ENCODE results near the gene IGIP. TPM values are rescaled to one million over a fixed set of nuclear protein-coding genes. Genes with fewer than 3 reads are reported as not detected.

IGIP gene
- total RNA-seq, 4 donors from 2014 or later: 2.9 to 12.4 (median 6.5) TPM

DNA sequence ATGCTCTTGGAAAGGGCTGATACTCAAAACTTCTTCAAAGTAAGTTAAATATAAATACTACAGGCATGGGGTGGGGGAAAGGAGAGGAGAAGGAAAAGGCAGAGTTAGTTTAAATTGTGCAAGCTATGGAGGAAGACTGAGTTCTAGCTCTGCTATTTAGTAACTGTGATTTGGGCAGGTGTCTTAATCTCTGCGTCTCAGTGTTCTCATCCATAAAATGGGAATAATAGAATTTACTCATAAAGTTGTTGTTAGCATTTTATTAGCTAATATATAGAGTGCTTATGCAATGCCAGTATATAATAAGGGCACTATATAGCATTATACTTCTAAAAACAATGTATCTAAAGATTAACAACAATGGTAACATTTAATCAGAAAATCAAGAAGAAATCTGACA, 24.6 kb upstream of the IGIP start:
- Histone ChIP-seq H3K27me3 (no peaks in the 10 kb centered on the region), H3K27ac (no peak overlapping the region), H3K4me1 (peaks cover under 1 to 5% (median under 1%) of the 10 kb centered on the region in 3 donors), H3K4me3 (no peak overlapping the region), H3K36me3 (no peaks in the 10 kb centered on the region), H3K9me3 (no peaks in the 10 kb centered on the region)
- intact Hi-C loops (cut with DNase I): no loop called here
- no peak for DNase-seq
- TF ChIP-seq, protein P1, sequence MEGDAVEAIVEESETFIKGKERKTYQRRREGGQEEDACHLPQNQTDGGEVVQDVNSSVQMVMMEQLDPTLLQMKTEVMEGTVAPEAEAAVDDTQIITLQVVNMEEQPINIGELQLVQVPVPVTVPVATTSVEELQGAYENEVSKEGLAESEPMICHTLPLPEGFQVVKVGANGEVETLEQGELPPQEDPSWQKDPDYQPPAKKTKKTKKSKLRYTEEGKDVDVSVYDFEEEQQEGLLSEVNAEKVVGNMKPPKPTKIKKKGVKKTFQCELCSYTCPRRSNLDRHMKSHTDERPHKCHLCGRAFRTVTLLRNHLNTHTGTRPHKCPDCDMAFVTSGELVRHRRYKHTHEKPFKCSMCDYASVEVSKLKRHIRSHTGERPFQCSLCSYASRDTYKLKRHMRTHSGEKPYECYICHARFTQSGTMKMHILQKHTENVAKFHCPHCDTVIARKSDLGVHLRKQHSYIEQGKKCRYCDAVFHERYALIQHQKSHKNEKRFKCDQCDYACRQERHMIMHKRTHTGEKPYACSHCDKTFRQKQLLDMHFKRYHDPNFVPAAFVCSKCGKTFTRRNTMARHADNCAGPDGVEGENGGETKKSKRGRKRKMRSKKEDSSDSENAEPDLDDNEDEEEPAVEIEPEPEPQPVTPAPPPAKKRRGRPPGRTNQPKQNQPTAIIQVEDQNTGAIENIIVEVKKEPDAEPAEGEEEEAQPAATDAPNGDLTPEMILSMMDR (IDR thresholded peaks at IDR 0.05): no peak
- TF ChIP-seq POLR2A (IDR thresholded peaks at IDR 0.05): no peak
- WGBS, 2 donors: 85 to 88% methylated on average over 1 of the region's 1 CpG

DNA sequence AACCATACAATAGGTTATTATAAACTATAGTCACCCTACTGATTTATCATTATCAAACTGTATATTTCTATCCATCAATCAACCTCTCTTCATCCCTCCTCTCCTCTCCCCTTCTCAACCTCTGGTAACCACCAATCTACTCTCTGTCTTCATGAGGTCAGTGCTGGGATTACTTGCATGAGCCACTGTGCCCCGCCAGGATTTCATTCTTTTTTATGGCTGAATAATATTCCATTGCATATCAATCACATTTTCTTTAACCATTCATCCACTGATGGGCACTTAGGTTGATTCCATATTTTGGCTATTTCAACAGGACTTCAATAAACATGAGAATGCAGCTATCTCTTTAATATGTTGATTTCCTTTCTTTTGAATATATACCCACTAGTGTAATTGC, 22.6 kb upstream of the IGIP start:
- WGBS, 2 donors: 65 to 67% methylated on average over 1 of the region's 1 CpG
- Histone ChIP-seq H3K4me1 (peaks cover 10 to 18% (median 11%) of the 10 kb centered on the region in 3 donors), H3K4me3 (no peak overlapping the region), H3K27ac (no peak overlapping the region), H3K9me3 (no peaks in the 10 kb centered on the region), H3K36me3 (no peaks in the 10 kb centered on the region), H3K27me3 (no peaks in the 10 kb centered on the region)
- intact Hi-C loops (cut with DNase I): no loop called here
- TF ChIP-seq, protein P1 (IDR thresholded peaks at IDR 0.05): no peak
- TF ChIP-seq POLR2A (IDR thresholded peaks at IDR 0.05): no peak
- DNase-seq: no peak

DNA sequence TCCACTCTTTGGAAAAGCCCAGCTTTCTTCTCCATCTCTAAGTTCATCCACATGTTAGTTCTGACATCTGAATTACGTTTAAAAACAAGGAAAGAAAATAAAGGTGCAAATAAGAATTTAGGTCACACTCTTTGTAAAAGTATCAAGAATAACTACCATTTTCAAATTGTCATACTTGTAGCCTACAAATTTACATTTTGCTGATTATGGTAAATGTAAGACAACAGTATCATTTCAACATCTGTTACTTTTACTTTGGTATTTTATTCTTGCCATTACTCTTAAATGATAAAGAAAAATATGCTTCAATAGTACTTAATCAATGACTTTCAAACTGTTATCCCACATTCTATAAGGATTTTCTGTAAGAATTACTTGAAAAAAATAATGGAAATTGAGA, 21.6 kb upstream of the IGIP start:
- no peaks in the 10 kb centered on the region for H3K36me3 ChIP-seq
- no peak overlapping the region for H3K4me3 ChIP-seq
- H3K27me3 ChIP-seq: no peaks in the 10 kb centered on the region
- H3K4me1 ChIP-seq: peaks cover 16 to 28% (median 20%) of the 10 kb centered on the region in 3 donors
- WGBS, 2 donors: 58 to 62% methylated on average over 1 of the region's 1 CpG
- TF ChIP-seq POLR2A (IDR thresholded peaks at IDR 0.05): no peak
- TF ChIP-seq, protein P1 (IDR thresholded peaks at IDR 0.05): no peak
- H3K27ac ChIP-seq: no peak overlapping the region
- DNase-seq: no peak
- intact Hi-C loops (cut with DNase I): no loop called here
- H3K9me3 ChIP-seq: no peaks in the 10 kb centered on the region

DNA sequence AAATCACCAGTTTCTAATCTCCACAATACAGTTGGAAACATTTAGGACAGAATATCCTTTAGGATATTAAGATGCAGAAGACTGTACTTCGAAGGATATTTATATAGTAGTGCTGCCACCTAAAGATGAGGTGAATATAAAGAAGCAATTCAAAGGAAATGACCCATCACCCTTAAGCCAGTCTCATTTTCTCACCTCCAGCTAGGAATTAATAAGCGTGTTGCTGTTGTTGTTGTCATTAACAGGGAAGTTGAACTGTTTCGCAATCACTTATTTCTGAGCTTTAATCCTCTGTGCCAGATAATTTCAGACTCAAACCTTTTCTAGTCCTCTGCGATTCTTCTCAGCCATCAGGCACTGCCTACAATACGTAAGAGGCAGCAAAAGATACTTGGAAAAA, 19.6 kb upstream of the IGIP start:
- no peak for DNase-seq
- WGBS, 2 donors: 27 to 42% methylated on average over 5 of the region's 5 CpGs
- intact Hi-C loops (cut with DNase I): no loop called here
- Histone ChIP-seq H3K27me3 (no peaks in the 10 kb centered on the region), H3K4me1 (peaks cover 17 to 42% (median 24%) of the 10 kb centered on the region in 3 donors), H3K36me3 (no peaks in the 10 kb centered on the region), H3K9me3 (no peaks in the 10 kb centered on the region), H3K27ac (peak overlapping the region in 3 of 4 donors; percentile 97 to 98 (median 97)), H3K4me3 (no peak overlapping the region)
- no peak for TF ChIP-seq POLR2A (IDR thresholded peaks at IDR 0.05)
- TF ChIP-seq, protein P1 (IDR thresholded peaks at IDR 0.05): no peak

DNA sequence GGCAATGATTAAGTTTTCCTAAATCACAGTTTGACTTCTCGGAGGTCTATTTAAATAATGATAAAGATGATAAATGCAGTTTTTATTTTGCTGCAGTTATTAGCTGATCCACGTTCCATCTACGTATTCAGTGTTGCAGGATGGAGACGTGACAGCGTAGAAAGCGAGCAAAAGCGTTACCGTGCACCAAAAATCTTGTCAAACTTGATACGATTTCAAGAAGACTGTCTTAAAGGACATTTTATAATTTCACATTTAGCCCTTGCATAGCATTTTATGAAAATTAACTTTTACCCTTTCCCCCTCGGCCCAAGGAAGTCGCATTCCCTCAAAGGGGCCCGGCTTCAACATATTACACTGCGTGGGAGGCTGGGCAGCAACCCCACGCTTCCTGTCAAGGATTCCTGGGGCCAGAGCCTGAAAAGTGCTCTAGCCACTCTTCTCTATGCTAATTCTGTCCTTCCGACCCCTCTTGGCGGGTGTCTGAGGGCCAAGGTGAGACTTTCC, 18.9 kb upstream of the IGIP start:
- H3K27ac ChIP-seq: peak overlapping the region; percentile 96 to 98 (median 97)
- H3K27me3 ChIP-seq: no peaks in the 10 kb centered on the region
- H3K36me3 ChIP-seq: no peaks in the 10 kb centered on the region
- no peak for DNase-seq
- peaks cover 17 to 50% (median 24%) of the 10 kb centered on the region in 3 donors for H3K4me1 ChIP-seq
- no peaks in the 10 kb centered on the region for H3K9me3 ChIP-seq
- WGBS, 2 donors: 49 to 55% methylated on average over 15 to 16 of the region's 16 CpGs
- TF ChIP-seq, protein P1 (IDR thresholded peaks at IDR 0.05): no peak
- TF ChIP-seq POLR2A (IDR thresholded peaks at IDR 0.05): no peak
- H3K4me3 ChIP-seq: peak overlapping the region; percentile 63 to 76 (median 70)
- intact Hi-C loops (cut with DNase I): no loop called here

Data from esophagus squamous epithelium (tissue), 5 donors.